Sigmoid colon (tissue), 4 donors: Measurements from ENCODE around the gene HNRNPA3.

Experiments used
- POLR2A ChIP-seq, 2 donors: fragments of 450-650 bp; IDR thresholded peaks; one replicate each; pipeline ENCODE4 v1.6.1; 2016; ENCODE audit warnings: antibody characterized with exemption in 2 of 2, mild to moderate bottlenecking in 2 of 2, moderate library complexity in 2 of 2
- POLR2AphosphoS5 ChIP-seq, 4 donors: sonication (generic); formaldehyde crosslinking; IDR thresholded peaks; one replicate each; pipeline ENCODE4 v1.6.1; 2017; ENCODE audit warnings: antibody characterized with exemption in 4 of 4

DNA sequence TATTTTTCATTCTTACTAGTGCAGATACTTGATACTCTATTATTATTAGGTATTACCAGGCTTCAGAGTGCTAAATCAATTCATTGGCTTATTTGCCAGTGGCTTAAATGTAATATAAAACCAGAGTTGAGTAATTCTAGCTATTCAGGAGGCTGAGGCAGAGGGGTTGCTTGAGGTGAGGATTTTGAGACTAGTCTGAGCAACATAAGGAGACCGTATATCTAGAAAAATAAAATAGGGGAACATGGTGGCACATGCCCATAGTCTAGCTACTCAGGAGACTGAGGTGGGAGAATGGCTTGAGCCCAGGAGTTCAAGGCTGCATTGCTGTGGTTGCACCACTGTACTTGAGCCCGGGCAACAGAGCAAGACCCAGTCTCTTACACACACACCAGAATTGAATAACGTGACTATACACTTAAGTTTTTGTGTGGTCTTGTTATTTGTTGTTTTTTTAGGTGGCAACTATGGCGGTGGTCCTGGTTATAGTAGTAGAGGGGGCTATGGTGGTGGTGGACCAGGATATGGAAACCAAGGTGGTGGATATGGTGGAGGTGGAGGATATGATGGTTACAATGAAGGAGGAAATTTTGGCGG lies 4.8 kb downstream of the HNRNPA3 start:
- TF ChIP-seq POLR2AphosphoS5 (IDR thresholded peaks at IDR 0.05) (no peak), POLR2A (IDR thresholded peaks at IDR 0.05) (no peak)
